Putamen (tissue), 1 donor: ENCODE data around the gene MAPK8IP3.
"Not testable (repeated sequence)": the region's sequence is repeated elsewhere in the genome, so short reads cannot be mapped to it uniquely, and the experiment has no call there.

ENCODE experiments used
- DNase-seq: peaks from one replicate; pipeline ENCODE4 v3.0.0-alpha.2; 2016; ENCODE audit warnings: low spot score

The MAPK8IP3 gene

DNA sequence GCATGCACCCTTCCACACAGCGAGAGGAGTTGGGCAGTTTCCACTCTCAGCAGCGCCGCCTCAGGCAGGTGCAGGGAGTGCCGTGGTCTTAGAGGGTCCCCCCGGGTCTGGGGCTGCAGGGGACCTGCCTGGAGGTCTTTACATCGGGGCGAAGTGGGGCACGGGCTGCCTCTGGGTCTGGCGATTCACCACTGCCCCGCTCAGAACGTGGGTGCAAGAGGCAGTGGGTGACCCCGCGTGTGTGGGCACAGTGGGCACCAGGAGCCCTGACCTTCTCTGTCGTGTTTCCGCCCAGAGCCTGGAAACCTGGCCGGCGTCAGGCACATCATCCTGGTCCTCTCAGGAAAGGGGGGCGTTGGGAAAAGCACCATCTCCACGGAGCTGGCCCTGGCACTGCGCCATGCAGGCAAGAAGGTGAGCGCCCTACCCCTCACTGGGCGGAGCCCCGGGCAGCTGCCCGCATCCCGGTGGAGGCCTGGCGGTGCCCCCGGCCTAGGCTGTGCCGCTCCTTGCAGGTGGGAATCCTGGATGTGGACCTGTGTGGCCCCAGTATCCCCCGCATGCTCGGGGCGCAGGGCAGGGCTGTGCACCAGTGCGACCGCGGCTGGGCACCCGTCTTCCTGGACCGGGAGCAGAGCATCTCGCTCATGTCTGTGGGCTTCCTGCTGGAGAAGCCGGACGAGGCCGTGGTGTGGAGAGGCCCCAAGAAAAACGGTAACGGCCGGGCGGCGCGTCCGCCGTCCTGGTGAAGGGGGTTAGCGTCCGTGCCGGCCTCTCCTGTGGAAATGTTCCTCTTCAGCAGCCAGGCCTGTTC is 80.5 kb downstream of the MAPK8IP3 start:
- DNase-seq: no peak

DNA sequence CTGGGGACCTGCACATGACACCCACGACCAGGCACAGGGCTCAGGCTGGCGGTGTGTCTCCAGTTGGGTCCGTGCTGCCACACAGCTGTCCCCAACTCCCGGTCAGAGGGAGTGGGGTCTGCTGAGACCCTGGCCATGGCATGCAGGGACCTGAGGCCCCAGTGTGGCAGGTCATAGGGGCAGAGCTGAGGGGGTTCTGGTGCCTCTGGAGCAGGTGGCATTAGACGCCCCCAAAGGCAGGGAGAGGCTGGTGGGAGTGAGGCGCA is 81.0 kb downstream of the MAPK8IP3 start:
- no peak for DNase-seq

DNA sequence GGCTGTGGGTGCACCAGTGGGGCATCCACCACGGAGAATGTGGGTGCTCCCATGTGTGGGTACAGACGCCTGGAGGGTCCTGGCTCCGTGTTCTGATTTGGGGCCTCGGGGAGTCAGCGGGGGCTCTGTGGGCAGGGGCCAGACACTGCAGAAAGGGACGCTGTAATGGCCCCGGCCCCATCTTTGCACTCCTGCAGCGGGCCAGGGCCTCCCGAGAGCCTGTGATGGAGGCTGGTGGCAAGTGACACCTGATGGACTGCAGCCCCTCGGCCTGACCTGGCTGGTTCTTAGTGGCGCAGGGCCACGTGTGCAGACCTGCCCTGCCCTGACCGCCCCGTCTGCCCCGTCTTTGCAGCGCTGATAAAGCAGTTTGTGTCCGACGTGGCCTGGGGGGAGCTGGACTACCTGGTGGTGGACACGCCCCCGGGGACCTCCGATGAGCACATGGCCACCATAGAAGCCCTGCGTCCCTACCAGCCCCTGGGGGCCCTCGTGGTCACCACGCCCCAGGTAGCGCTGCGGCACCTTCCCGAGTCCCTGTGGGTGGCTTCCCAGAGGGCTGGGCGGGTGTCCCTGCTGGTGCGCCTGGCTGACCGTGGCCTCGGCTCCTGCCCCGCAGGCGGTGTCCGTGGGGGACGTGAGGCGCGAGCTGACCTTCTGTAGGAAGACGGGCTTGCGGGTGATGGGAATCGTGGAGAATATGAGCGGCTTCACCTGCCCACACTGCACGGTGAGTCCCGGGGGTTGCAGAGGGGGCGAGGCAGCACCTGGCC is 81.5 kb downstream of the MAPK8IP3 start:
- DNase-seq: no peak

DNA sequence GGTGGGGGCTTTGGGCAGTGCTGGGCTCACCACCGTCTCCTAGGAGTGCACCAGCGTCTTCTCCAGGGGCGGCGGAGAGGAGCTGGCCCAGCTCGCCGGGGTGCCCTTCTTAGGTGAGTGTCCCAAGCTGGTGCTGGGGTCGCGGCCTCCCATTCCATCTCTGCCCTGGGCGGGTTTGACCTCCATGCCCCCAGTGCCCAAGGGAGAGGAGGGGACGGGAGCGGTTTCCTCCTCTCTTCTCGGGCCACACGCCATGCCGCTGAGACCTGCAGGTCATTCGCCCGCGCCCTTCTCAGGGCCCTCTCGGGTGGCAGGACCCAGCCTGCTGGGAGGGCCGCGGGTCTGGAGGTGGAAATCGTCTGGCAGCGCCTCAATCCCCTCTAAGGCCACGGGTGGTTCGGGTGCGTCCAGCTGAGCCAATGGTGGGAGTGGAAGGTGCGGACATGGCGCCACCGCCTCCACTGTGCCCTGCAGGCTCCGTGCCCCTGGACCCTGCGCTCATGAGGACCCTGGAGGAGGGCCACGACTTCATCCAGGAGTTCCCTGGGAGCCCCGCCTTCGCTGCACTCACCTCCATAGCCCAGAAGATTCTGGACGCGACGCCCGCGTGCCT is 82.2 kb downstream of the MAPK8IP3 start:
- no peak for DNase-seq

DNA sequence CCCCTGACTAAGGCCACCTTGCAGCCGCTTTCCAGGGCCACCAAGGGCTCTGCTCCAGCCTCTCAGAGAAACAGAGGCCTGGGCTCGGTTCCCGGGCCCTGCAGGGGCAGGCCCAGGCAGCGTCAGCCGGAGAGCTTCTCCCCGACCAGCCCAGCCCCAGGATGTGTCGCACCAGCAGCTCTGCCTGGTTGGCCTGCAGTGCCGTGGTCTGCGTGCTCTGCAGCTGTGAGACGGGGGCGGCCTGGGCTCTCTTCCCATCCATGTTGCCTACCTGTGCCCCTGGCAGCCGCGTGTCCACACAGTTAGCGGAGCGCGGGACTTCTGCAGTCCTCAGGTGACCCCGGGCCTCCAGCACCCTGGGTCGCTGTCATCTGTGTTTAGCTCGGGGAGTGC is 82.7 kb downstream of the MAPK8IP3 start:
- DNase-seq: no peak

DNA sequence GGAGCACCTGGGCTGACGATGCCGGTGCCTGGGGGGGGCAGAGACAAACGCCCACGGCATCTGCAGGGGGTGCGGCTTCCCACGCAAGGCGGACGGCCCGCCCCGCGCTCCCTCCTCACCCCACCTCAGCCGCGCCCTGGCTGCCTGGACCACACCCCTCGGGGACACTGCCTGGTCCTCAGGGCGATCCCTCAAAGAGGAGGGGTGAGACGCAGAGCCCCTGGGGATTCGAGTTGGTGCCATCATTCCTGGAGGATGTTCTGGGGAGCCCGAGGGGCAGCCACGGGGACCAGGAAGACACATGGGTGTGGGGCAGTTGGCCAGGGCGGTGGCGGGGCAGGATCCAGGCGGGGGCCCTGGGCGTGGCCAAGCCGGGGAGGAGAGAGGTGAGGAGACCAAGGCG is 83.6 kb downstream of the MAPK8IP3 start:
- no peak for DNase-seq

DNA sequence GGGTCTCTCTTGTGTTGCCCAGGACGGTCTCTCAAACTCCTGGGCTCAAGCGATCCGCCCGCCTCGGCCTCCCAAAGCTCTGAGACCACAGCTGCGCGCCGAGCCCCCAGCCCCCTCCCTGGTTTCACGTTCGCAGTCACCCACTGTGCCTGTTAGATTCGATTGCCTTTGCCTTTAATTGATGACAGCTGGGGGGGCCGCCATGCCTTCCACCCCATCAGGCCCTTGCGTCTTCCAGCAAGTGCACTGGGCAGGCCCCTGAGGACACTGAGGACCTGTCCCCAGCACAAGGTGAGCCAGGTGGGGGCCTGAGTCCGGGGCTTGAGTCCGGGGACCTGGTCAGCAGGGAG is 84.2 kb downstream of the MAPK8IP3 start:
- DNase-seq: no peak

DNA sequence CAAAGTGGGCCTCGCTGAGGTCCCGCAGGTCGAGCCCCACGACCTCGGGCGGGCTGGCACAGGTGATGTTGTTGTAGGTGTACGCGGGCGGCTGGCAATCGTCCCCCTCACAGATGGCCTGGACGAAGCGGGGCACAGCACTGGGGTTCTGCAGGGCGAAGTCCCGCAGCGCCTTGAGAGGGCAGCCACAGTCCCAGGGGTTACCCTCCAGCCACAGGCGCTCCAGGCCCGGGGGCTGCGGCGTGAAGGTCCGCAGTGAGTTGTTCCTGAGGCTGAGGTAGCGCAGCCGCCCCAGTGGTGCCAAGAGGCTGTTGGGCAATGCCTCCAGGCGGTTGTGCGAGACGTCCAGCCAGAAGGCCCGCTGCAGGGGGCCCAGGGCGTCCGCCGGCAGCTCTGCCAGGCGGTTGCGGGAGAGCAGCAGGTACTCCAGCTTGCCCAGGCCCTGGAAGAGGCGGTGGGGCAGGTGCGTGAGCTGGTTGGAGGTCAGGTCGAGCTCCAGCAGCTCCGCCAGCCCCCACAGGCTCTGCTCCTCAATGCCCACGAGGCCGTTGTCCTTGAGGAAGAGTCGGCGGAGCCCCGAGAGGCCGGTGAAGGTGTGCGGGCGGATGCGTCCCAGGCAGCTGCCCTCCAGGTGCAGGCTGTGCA is 84.7 kb downstream of the MAPK8IP3 start:
- no peak for DNase-seq

DNA sequence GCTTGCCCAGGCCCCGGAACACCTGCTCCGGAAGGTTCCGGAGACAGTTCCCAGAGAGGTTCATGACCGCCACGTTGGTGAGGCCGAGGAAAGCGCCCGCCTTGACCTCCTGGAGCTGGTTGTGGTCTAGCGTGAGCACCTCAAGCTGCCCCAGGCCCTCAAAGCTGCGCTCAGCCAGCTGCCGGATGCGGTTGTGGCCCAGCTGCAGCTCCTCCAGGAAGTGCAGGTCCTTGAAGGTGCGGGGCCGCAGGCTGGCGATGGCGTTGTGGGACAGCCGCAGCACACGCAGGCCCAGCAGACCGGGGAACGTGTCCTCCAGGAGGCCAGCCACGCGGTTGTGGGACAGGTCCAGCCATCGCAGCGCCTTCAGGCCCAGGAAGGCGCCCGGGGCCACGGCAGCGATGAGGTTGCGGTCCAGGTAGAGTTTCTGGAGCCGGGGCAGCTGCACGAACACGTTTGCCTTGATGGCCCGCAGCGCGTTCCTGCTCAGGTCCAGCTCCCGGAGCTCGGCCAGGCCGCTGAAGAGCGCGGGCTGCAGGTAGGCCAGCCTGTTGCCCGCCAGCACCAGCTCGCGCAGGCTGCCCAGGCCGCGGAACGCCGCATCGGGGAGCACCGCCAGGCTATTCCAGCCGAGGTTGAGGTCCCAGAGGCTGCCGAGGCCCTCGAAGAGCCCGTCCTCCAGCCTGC is 85.4 kb downstream of the MAPK8IP3 start:
- DNase-seq: no peak

DNA sequence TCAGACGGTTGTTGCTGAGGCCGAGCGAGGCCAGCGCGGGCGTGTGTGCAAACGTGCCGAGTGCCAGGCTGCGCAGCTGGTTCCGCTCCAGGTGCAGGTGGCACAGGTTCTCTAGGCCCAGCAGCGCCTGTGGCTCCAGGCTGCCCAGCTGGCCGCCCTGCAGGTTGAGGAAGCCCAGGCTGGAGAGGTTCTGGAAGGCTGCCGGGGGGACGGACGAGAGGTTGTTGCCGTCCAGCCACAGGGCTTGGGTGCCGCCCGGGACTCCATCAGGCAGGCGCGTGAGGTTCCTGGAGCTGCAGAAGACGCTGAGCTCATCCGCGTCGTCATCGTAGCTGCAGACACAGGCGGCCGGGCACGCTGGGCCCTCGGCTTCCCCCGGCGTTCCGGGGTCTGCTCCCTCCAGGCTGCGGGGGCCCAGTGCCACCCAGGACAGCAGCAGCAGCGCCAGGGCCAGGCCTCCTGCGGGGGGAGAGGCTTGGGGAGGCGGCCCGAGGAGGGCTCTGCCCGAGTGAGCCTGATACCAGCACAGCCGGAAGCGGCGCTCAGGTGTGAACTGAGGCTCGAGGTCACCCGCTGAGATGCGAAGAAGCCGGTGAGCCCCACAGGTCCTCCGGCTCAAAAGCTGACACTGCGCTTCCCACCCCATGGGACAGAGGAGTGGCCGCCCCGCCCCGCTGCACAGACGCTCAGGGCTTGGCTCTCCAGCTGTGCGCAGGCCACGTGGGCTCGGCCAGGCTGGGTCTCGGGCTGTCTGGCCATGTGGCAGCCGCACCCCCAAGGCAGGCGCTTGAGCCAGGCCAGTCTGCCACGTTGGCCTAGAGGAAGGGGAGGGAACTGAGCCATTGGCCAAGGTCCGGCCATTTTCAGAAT is 86.2 kb downstream of the MAPK8IP3 start:
- DNase-seq: no peak

DNA sequence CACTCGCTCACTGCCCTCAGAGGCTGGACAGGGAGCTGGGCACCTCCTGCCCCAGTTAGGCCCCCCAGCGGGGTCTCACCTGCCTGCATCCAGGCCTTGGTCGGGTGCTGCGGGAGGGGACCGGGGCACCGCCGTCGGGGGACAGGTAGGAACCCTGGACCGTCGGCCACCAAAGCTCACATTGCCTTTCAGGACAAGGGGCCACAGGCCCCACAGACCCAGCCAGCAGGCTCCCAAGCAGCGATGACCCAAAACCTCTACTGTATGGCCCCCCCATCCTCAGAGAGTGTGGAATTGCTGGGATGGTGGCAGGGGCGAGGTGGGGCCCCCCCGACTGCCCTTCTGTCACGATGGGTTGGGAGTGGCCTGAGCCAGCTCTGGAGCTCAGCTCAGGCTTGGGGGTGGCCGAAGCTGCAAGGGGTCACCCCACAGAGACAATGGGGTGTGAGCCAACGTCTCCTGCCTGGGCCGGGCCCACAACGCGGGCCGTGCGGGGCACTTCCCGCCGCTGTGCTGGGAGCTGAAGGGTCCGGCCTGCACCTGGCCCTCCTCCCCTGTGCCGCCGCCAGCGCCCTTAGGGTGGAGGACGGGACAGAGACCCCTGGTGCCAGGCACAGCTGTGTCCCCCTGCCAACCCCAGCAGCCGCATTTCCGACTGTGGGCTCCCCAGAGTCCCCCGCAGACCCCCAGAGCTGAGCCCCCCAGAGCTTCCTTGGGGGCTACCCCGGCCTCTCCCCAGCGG is 87.0 kb downstream of the MAPK8IP3 start:
- DNase-seq: no peak

DNA sequence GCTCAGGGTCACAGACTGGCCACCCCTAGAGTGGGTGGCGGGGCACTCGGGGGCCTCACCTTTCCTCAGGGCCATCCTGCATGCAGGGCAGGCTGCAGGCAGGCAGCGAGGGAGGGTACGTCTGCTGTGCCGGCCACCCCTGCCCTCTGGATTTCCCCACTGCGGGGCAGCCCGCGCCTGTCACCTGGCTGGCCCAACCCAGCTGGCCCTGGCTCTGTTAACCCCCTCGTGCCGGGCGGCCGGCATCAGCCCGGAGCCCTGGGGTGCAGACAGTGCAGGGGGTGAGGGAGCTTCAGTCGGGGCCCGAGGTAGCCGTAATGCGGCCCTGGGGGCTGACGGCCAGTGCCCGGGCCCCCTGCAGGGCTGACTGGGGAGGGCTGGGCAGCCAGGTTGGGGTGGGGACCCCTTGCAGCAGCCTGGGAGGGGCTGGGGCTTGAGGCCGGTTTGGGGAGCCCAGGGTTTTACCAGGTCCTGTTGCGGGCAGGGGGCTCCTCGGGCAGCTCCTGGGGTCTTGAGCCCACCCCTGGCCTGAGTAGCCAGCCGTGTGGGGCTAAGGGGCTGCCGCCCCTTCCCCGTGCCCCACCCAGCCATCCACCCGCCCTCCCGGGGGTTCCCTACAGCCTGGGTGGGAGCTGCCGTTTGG is 87.7 kb downstream of the MAPK8IP3 start, which contains the start of gene IGFALS:
Gene IGFALS, minus strand, starts transcription at position 128 of the 643 bp plus-strand sequence. Its CDS starts 53 bp downstream, at position 75.
- DNase-seq: no peak

DNA sequence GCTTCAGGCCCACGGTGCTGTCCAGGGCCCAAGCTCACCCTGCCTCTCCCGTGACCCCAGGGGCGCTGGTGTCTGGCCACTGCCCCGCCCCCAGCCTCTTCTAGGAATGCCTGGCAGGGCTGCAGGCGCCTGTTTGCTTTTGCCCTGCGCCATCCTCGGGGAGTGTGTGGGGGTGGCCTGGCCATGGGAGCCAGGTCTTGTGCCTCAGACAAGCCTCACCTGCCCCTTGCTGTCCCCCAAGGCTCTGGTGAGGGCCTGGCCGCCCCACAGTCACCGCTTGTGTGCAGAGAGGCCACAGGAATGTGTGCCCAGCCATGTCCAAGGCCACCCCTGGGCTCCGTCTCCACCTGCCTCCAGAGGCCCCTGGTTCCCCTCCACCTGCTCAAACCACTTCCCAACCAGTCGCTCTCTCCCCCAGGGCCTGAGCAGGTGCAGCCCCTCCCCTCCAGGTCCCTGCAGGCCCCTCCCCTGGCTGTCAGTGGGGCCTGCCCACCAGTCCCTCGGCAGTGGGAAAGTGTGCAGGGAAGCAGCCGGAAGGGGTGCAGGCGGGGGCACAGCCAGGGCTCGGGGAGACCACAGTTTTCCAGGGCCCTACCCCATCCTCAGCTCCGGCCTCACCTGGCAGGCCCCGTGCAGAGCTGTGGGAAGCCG is 88.4 kb downstream of the MAPK8IP3 start:
- DNase-seq: no peak

DNA sequence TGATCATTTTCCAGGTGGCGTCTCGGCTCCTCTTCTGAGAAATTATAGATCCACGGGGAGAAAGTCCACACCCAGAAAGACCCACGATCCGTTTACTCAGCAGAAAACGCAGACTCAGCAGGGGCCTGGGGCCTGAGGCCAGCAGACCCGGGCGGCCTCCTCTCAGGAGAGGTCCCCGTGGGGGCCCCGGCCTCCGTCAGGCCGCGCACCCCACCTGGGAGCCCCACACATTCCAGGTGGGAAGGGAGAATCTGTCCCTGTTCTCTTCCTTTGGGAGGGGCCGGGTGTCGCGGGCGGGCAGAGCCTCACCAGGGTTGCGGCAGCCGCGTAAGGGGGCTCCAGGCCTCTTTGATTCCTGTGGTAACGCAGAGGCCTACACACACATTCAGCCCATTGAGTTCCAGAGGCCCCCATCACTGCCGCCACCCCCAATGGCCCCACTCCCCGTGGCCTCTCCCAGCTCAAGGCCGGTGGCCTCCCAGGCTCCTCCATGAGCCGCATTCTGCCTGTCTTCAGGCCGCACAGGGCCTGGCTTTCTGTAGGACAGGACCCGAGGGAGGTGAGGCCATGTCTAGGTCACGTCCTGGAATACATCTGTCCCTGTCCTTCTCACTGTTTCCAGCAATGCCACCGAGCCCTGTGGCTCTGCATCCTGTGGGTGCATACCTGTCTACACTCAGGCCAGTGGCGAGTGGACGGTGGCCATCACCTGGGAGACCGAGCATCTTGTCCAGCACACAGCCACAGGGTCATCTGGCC is 89.1 kb downstream of the MAPK8IP3 start:
- no peak for DNase-seq

DNA sequence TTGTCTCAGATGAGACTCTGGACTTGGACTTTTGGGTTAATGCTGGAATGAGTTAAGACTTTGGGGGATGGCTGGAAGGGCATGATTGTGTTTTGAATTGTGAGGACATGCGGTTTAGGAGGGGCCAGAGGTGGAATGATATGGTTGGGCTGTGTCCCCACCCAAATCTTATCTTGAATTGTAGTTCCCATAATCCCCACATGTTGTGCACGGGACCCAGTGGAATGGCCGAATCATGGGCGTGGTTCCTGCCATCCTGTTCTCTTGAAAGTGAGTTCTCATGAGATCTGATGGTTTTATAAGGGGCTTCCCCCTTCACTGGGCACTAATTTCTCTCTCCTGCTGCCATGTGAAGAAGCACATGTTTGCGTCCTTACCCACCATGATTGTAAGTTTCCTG is 93.3 kb downstream of the MAPK8IP3 start:
- not testable (repeated sequence) for DNase-seq

DNA sequence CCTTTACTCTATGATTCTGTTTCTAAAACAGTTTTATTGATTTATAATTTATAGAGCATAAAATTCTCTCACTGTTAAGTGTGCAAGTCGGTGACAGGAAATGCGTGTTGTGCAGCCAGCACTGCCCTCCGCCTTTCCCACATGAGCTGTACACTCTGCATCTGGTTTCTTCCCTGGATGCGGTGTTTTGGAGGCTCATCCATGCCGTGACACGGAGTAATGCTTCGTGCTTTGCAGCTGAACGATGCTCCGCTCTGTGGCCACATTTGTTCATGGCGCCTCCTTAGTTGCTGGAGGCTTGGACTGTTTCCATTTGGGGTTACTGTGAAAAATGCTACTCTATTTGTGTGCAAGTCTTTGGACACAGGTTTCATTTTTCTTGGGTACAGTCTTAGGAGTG is 94.7 kb downstream of the MAPK8IP3 start:
- no peak for DNase-seq

DNA sequence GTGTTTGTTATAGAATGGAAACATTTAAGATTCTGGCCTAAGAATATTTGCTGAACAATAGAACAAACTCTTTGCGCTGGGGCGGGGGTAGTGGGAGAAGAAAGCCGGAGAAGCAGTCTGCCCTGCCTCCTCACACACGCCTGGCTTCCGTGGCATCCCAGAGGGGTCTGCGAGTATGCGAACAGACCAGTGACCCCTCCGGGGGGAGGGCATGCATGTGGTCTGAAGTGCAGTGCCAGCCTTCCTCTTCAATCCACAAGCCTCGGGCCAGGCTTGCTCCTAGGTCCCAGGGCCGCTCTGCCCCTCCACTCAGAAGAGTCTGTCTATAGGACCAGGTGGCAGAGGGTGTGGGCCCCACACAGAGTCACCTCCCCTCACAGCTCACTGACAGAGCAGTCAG is 101.6 kb downstream of the MAPK8IP3 start:
- no peak for DNase-seq

DNA sequence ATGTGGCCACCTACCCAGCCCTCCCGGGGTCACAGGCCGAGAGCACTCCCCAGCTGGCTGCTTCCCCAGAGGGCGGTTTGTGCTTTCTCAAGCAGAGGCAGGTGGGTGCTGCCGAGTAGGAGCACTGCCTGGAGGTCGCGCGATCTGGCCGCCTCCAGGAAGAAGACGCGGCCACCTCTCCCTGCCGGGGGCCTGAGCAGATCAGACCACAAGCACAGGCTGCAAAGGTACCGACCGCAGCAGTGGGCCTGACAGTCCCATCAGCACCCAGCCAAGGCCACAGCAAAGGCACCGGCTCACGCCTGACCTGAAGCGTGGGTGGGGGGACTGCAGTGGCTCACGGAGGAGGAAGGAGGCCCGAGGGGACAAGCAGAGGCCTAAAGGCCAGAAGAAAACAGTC is 102.7 kb downstream of the MAPK8IP3 start:
- DNase-seq: no peak
